Measurements from ENCODE around the gene TYK2. TPM values are rescaled to one million over a fixed set of nuclear protein-coding genes. Genes with fewer than 3 reads are reported as not detected.
A peak's percentile ranks its signal among the peaks of the same experiment; 100 is the strongest.
"Not testable (repeated sequence)": the region's sequence is repeated elsewhere in the genome, so short reads cannot be mapped to it uniquely, and the experiment has no call there.

The TYK2 gene
- total RNA-seq, 4 donors from 2014 or later = 22.0 to 112 (median 67.8) TPM

DNA sequence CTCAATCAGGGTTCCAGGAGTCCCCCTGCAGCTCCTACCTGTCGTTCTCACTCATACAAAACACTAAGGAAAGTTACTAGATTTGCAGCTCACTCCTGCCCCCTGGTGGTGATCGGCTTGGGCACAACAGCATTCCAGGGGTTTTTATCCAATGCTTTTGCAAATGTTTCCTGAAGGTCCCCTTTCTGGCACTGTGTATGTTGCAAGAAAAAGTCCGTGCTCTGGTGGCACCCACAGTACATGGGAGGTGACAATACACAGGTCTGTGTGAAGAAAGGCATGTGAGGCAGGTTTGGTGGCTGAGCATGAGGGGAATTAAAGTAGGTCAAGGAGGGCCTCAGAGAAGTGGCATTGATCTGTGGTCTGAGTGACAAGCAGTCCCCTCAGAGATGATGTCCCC, 8.6 kb upstream of the TYK2 start:
- no peak overlapping the region for H3K4me3 ChIP-seq
- H3K27ac ChIP-seq = no peak overlapping the region
- TF ChIP-seq POLR2A (IDR thresholded peaks at IDR 0.05) = no peak
- TF ChIP-seq, protein P1, sequence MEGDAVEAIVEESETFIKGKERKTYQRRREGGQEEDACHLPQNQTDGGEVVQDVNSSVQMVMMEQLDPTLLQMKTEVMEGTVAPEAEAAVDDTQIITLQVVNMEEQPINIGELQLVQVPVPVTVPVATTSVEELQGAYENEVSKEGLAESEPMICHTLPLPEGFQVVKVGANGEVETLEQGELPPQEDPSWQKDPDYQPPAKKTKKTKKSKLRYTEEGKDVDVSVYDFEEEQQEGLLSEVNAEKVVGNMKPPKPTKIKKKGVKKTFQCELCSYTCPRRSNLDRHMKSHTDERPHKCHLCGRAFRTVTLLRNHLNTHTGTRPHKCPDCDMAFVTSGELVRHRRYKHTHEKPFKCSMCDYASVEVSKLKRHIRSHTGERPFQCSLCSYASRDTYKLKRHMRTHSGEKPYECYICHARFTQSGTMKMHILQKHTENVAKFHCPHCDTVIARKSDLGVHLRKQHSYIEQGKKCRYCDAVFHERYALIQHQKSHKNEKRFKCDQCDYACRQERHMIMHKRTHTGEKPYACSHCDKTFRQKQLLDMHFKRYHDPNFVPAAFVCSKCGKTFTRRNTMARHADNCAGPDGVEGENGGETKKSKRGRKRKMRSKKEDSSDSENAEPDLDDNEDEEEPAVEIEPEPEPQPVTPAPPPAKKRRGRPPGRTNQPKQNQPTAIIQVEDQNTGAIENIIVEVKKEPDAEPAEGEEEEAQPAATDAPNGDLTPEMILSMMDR (IDR thresholded peaks at IDR 0.05) = peak; percentile 88 to 91 (median 88)
- H3K9me3 ChIP-seq = no peaks in the 10 kb centered on the region
- intact Hi-C loops (cut with DNase I; ENCODE audit: low total_unique reads) = loop anchor here (2.0 to 10.0 kb wide), 2 partner anchors 54 to 120 kb away; partner anchors contain the start of genes ICAM3 and RAVER1
- peak; percentile 86 to 91 for DNase-seq
- no peaks in the 10 kb centered on the region for H3K36me3 ChIP-seq
- H3K4me1 ChIP-seq = peaks cover 0 to 6% of the 10 kb centered on the region in 2 donors
- H3K27me3 ChIP-seq = no peaks in the 10 kb centered on the region

DNA sequence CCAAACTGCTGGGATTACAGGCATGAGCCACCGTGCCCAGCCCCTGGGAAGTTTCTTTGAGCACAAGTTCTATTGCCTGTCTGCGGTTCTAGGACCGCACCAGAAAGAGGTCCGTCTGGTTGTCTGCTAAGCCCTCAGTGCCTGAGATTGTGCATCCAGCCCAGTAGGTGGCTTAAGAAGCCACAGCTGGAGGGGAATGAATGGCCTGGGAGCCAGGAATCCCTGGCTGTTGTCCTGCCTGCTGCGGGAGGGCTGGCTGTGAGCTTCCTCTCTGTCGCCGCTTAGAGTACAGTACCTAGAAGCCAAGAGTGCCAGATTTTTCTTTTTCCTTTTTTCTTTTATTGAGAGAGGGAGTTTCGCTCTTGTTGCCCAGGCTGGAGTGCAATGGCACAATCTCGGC, 4.2 kb upstream of the TYK2 start:
- intact Hi-C loops (cut with DNase I; ENCODE audit: low total_unique reads) = loop anchor here (10.0 kb wide), 1 partner anchor 50 kb away; the partner anchor contains the start of genes ICAM3 and RAVER1
- Histone ChIP-seq H3K27ac (no peak overlapping the region), H3K4me1 (peaks cover 0 to 6% of the 10 kb centered on the region in 2 donors), H3K4me3 (no peak overlapping the region), H3K9me3 (no peaks in the 10 kb centered on the region), H3K27me3 (no peaks in the 10 kb centered on the region), H3K36me3 (no peaks in the 10 kb centered on the region)
- no peak for DNase-seq
- TF ChIP-seq, protein P1 (IDR thresholded peaks at IDR 0.05) = no peak
- TF ChIP-seq POLR2A (IDR thresholded peaks at IDR 0.05) = no peak

DNA sequence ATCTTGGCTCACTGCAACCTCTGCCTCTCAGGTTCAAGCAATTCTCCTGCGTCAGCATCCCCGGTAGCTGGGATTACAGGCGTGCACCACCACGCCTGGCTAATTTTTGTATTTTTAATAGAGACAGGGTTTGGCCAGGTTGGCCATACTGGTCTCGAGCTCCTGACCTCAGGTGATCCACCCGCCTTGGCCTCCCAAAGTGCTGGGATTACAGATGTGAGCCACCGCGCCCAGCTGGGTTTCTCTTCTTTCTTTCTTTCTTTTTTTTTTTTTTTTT, 2.8 kb upstream of the TYK2 start:
- H3K4me1 ChIP-seq, H3K27ac ChIP-seq, H3K36me3 ChIP-seq, H3K9me3 ChIP-seq, DNase-seq, H3K27me3 ChIP-seq, H3K4me3 ChIP-seq: not testable (repeated sequence)
- intact Hi-C loops (cut with DNase I; ENCODE audit: low total_unique reads) = loop anchor here (10.0 kb wide), 1 partner anchor 48 kb away; the partner anchor contains the start of genes ICAM3 and RAVER1

DNA sequence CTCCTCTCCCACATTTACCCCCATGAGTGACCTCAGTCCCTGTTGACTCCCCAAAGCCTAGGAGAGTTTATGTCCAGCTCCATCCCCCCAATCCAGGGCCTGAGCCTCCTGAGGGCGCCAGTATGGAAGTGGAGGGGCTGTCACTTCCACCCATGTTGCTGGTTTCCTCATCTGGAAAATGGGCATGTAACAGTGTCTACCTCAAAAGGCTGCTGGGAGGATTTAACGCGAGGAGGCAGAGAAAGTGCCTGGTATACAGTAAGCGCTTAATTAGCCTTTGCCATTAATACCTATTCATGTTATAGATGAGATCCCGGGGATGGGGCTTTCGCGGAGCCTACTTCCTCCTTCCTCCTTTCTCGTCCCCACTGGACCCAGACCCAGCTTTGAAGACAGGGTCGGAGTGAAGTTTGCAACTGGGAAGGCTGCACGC, 476 bp downstream of the TYK2 start:
- H3K4me1 ChIP-seq = no peaks in the 10 kb centered on the region
- intact Hi-C loops (cut with DNase I; ENCODE audit: low total_unique reads) = loop anchor here (10.0 kb wide), 1 partner anchor 45 kb away; the partner anchor contains the start of genes ICAM3 and RAVER1
- peak overlapping the region; percentile 78 to 89 for H3K4me3 ChIP-seq
- no peaks in the 10 kb centered on the region for H3K27me3 ChIP-seq
- H3K9me3 ChIP-seq = no peaks in the 10 kb centered on the region
- DNase-seq = no peak
- H3K27ac ChIP-seq = peak overlapping the region; percentile 81
- no peak for TF ChIP-seq POLR2A (IDR thresholded peaks at IDR 0.05)
- TF ChIP-seq, protein P1 (IDR thresholded peaks at IDR 0.05) = no peak
- no peaks in the 10 kb centered on the region for H3K36me3 ChIP-seq

DNA sequence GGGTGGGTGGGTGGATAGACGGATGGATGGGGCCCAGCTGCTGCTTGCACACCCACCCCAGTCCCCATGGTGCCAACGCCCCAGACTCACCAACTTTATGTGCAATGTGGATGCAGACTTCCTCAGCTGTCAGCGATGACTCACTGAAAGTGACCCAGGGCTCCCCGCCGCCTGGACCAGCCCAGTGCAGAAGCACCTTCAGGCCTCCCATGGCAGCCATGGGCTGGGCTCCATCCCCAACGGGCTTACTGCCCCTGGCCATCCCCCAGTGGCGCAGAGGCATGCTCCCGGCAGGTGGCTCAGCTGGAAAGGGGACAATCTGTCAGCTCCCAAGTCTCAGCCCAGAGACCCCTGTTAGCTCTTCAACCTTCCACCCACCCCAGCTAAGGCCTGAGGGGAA, 2.2 kb downstream of the TYK2 start:
- no peaks in the 10 kb centered on the region for H3K36me3 ChIP-seq
- H3K27me3 ChIP-seq = no peaks in the 10 kb centered on the region
- no peak overlapping the region for H3K27ac ChIP-seq
- intact Hi-C loops (cut with DNase I; ENCODE audit: low total_unique reads) = no loop called here
- no peaks in the 10 kb centered on the region for H3K9me3 ChIP-seq
- H3K4me1 ChIP-seq = no peaks in the 10 kb centered on the region
- no peak for DNase-seq
- TF ChIP-seq, protein P1 (IDR thresholded peaks at IDR 0.05) = no peak
- TF ChIP-seq POLR2A (IDR thresholded peaks at IDR 0.05) = no peak
- no peak overlapping the region for H3K4me3 ChIP-seq

DNA sequence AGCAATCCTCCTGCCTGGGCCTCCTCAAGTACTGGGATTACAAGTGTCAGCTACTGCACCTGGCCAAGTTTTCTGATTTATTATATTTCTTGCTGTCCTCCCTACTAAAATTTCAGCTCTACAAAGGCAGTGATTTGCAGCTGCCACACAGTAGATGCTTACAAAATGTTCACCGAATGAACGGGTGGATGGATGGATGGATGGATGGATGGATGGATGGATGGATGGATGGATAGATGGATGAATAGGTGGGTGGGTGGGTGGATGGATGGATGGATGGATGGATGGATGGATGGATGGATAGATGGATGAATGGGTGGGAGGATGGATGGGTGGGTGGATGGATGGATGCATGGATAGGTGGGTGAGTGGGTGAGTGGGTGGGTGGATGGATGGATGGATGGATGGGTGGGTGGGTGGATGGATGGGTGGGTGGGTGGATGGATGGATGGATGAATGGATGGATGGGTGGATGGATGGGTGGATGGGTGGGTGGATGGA, 3.2 kb downstream of the TYK2 start:
- H3K27ac ChIP-seq; H3K4me3 ChIP-seq; H3K9me3 ChIP-seq; H3K4me1 ChIP-seq; H3K27me3 ChIP-seq; H3K36me3 ChIP-seq; DNase-seq; intact Hi-C loops (cut with DNase I; ENCODE audit: low total_unique reads): not testable (repeated sequence)
